Islet of Langerhans (tissue), 1 donor: ENCODE measurements around the gene CKS1B.
"Not testable (repeated sequence)": the region's sequence is repeated elsewhere in the genome, so short reads cannot be mapped to it uniquely, and the experiment has no call there.

Source experiments
- FAIRE-seq: peaks from one replicate; lab custom pipeline; 2011; peaks lifted over from hg19 to GRCh38; lab: Jason Lieb, UNC

CKS1B gene

GRCh38 chr1:154987326-154987725 lies 12.8 kb downstream of the CKS1B start:
- no peak for FAIRE-seq

- no peak for FAIRE-seq
These were observed 13.8 kb downstream of the CKS1B start for GRCh38 chr1:154988058-154988954.

- FAIRE-seq = no peak
These were observed 14.8 kb downstream of the CKS1B start for GRCh38 chr1:154989195-154989860.

GRCh38 chr1:154990276-154990675 lies 15.8 kb downstream of the CKS1B start:
- no peak for FAIRE-seq

GRCh38 chr1:154992721-154993571 lies 18.5 kb downstream of the CKS1B start:
- no peak for FAIRE-seq

GRCh38 chr1:154993572-154994268 lies 19.2 kb downstream of the CKS1B start, which contains the start of gene LENEP:
Gene LENEP, plus strand, starts transcription at chr1:154993586. Its CDS starts 22 bp downstream, at chr1:154993608.
- FAIRE-seq = no peak

GRCh38 chr1:154994269-154994587 lies 19.7 kb downstream of the CKS1B start:
- FAIRE-seq = no peak

- FAIRE-seq = no peak
These were observed 20.1 kb downstream of the CKS1B start for GRCh38 chr1:154994591-154994990.

GRCh38 chr1:154995301-154995983 lies 21.0 kb downstream of the CKS1B start:
- not testable (repeated sequence) for FAIRE-seq

- FAIRE-seq = no peak
These were observed 22.7 kb downstream of the CKS1B start for GRCh38 chr1:154996966-154997701.

- FAIRE-seq = no peak
These were observed 23.8 kb downstream of the CKS1B start for GRCh38 chr1:154998201-154998780.

GRCh38 chr1:154998818-154999570 lies 24.5 kb downstream of the CKS1B start:
- no peak for FAIRE-seq

- FAIRE-seq = no peak
These were observed 25.3 kb downstream of the CKS1B start for GRCh38 chr1:154999571-155000410.

- no peak for FAIRE-seq
These were observed 25.9 kb downstream of the CKS1B start for GRCh38 chr1:155000411-155000725.

- FAIRE-seq = no peak
These were observed 26.4 kb downstream of the CKS1B start for GRCh38 chr1:155000726-155001424.

- FAIRE-seq = no peak
These were observed 26.9 kb downstream of the CKS1B start for GRCh38 chr1:155001425-155001674.

- no peak for FAIRE-seq
These were observed 27.4 kb downstream of the CKS1B start for GRCh38 chr1:155001675-155002463.
